Measurements from ENCODE around the gene HSPA1L.

DNA sequence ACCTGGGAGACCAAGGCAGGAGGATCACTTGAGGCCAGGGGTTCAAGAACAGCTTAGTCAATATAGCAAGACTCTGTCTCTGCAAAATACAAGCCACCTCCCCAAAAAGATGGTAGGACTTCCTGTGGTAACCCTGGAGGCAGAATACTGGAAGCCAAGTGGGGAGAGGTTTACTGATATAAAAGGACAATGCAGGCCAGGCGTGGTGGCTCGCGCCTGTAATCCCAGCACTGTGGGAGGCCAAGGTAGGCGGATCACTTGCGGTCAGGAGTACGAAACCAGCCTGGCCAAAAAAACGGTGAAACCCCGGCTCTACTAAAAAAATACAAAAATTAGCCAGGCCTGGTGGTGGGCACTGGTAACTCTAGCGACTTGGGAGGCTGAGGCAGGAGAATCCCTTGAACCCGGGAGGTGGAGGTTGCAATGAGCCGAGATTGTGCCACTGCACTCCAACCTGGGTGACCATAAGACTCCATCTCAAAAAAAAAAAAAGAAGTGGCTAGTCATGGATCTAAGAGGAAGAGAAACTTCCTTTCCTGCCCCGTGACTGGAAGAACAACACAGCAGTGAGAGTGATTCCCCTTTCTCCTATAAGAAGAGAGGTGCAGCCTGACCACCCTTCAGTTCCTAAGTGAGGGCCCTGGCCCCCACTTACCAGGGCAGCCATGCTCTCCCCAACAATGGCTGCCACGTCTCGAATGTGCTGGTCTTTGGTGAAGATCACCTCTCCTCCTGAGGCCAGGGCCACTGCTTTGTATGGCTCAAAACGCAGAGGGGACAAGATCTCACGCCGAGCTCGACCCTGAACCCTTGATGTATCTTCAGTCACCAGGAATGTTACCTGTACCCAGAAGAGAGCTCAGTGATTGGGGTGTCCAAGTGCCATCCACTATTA lies 46.5 kb downstream of the HSPA1L start:
- no peak for TF ChIP-seq EZH2 (IDR thresholded peaks at IDR 0.05; ENCODE audit: borderline replicate concordance, low read length)
- TF ChIP-seq, protein P1, sequence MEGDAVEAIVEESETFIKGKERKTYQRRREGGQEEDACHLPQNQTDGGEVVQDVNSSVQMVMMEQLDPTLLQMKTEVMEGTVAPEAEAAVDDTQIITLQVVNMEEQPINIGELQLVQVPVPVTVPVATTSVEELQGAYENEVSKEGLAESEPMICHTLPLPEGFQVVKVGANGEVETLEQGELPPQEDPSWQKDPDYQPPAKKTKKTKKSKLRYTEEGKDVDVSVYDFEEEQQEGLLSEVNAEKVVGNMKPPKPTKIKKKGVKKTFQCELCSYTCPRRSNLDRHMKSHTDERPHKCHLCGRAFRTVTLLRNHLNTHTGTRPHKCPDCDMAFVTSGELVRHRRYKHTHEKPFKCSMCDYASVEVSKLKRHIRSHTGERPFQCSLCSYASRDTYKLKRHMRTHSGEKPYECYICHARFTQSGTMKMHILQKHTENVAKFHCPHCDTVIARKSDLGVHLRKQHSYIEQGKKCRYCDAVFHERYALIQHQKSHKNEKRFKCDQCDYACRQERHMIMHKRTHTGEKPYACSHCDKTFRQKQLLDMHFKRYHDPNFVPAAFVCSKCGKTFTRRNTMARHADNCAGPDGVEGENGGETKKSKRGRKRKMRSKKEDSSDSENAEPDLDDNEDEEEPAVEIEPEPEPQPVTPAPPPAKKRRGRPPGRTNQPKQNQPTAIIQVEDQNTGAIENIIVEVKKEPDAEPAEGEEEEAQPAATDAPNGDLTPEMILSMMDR (IDR thresholded peaks at IDR 0.05; ENCODE audit: low read length) = no peak
